Uterus (tissue), 4 donors: Measurements from ENCODE around the gene EPX. TPM values are rescaled to one million over a fixed set of nuclear protein-coding genes. Genes with fewer than 3 reads are reported as not detected.

Source experiments
- DNase-seq, 2 donors: peaks; one replicate each; pipeline ENCODE4 v3.0.0-alpha.2; 2019 to 2020
- H3K27ac ChIP-seq, 2 donors: fragments of 200-600 bp; sonication (generic); 1 replicate in 1 of 2; 2 replicates in 1 of 2; pipeline ENCODE4 v1.5.1; 2016 to 2018
- H3K27me3 ChIP-seq, 2 donors: fragments of 200-600 bp; sonication (generic); one replicate each; pipeline ENCODE4 v1.5.1; 2018 to 2019; ENCODE audit warnings: control low read depth in 1 of 2
- H3K36me3 ChIP-seq, 2 donors: fragments of 200-600 bp; sonication (generic); one replicate each; pipeline ENCODE4 v1.5.1; 2019; ENCODE audit warnings: control low read depth in 1 of 2
- H3K4me1 ChIP-seq, 2 donors: fragments of 200-600 bp; sonication (generic); one replicate each; pipeline ENCODE4 v1.5.1; 2018 to 2019; ENCODE audit warnings: control low read depth in 1 of 2
- H3K4me3 ChIP-seq, 2 donors: fragments of 200-600 bp; sonication (generic); 1 replicate in 1 of 2; 2 replicates in 1 of 2; pipeline ENCODE4 v1.5.1; 2018 to 2019; ENCODE audit warnings: mild to moderate bottlenecking in 1 of 2
- H3K9me3 ChIP-seq, 2 donors: fragments of 200-600 bp; sonication (generic); one replicate each; pipeline ENCODE4 v1.5.1; 2019; ENCODE audit warnings: control low read depth in 1 of 2
- POLR2A ChIP-seq, 2 donors: fragments of 450-650 bp; IDR thresholded peaks; one replicate each; pipeline ENCODE4 v1.6.1; 2016; ENCODE audit warnings: antibody characterized with exemption in 2 of 2, mild to moderate bottlenecking in 1 of 2, moderate library complexity in 1 of 2
- intact Hi-C: fragments of 100-400 bp; cut with DNase I; formaldehyde crosslinking; loops from one replicate; pipeline ENCODE4 v1.15.1; 2023; ENCODE audit warnings: low total_unique reads
- total RNA-seq, 4 donors: library from RNA; depleted of rRNA in 3 of 4; stranded (reverse); fragments of >200 nt in 3 of 4; gene quantifications; one replicate each; pipeline versions ENCODE4 v1.1.0 to v1.2.4, GENCODE V29; 2014 to 2023
- TF ChIP-seq, protein P1 (sequence below), 4 experiments: fragments of 200-600 bp in 2 of 4; fragments of 450-650 bp in 2 of 4; sonication (generic) in 2 of 4; IDR thresholded peaks; one replicate each; pipeline ENCODE4 v1.5.1; 2016 to 2019; ENCODE audit warnings: antibody characterized with exemption in 4 of 4, mild to moderate bottlenecking in 2 of 4, moderate library complexity in 1 of 4
- donor health status: DM: yes; HTN: yes; CAD: no.

The EPX gene
- total RNA-seq, 4 donors from 2014 or later, result not detected

- Histone ChIP-seq H3K36me3 (no peaks in the 10 kb centered on the region), H3K4me1 (no peaks in the 10 kb centered on the region), H3K4me3 (no peak overlapping the region), H3K27ac (no peak overlapping the region), H3K9me3 (no peaks in the 10 kb centered on the region), H3K27me3 (no peaks in the 10 kb centered on the region)
- intact Hi-C loops, result no loop called here
- no peak for DNase-seq
- TF ChIP-seq POLR2A (IDR thresholded peaks at IDR 0.05), result no peak
- TF ChIP-seq, protein P1, sequence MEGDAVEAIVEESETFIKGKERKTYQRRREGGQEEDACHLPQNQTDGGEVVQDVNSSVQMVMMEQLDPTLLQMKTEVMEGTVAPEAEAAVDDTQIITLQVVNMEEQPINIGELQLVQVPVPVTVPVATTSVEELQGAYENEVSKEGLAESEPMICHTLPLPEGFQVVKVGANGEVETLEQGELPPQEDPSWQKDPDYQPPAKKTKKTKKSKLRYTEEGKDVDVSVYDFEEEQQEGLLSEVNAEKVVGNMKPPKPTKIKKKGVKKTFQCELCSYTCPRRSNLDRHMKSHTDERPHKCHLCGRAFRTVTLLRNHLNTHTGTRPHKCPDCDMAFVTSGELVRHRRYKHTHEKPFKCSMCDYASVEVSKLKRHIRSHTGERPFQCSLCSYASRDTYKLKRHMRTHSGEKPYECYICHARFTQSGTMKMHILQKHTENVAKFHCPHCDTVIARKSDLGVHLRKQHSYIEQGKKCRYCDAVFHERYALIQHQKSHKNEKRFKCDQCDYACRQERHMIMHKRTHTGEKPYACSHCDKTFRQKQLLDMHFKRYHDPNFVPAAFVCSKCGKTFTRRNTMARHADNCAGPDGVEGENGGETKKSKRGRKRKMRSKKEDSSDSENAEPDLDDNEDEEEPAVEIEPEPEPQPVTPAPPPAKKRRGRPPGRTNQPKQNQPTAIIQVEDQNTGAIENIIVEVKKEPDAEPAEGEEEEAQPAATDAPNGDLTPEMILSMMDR (IDR thresholded peaks at IDR 0.05), result no peak
These were observed 42.1 kb upstream of the EPX start for GRCh38 chr17:58150394-58150793.

- no peak overlapping the region for H3K27ac ChIP-seq
- no peak for TF ChIP-seq POLR2A (IDR thresholded peaks at IDR 0.05)
- TF ChIP-seq, protein P1 (IDR thresholded peaks at IDR 0.05), result no peak
- H3K36me3 ChIP-seq, result no peaks in the 10 kb centered on the region
- H3K27me3 ChIP-seq, result no peaks in the 10 kb centered on the region
- no peak overlapping the region for H3K4me3 ChIP-seq
- intact Hi-C loops, result no loop called here
- no peaks in the 10 kb centered on the region for H3K4me1 ChIP-seq
- H3K9me3 ChIP-seq, result no peaks in the 10 kb centered on the region
- no peak for DNase-seq
These were observed 39.5 kb upstream of the EPX start for GRCh38 chr17:58153046-58153445.

GRCh38 chr17:58153671-58154070 is 38.9 kb upstream of the EPX start:
- H3K27ac ChIP-seq, result no peak overlapping the region
- H3K27me3 ChIP-seq, result no peaks in the 10 kb centered on the region
- H3K4me1 ChIP-seq, result no peaks in the 10 kb centered on the region
- DNase-seq, result no peak
- TF ChIP-seq, protein P1 (IDR thresholded peaks at IDR 0.05), result no peak
- TF ChIP-seq POLR2A (IDR thresholded peaks at IDR 0.05), result no peak
- H3K36me3 ChIP-seq, result no peaks in the 10 kb centered on the region
- H3K4me3 ChIP-seq, result no peak overlapping the region
- intact Hi-C loops, result no loop called here
- H3K9me3 ChIP-seq, result no peaks in the 10 kb centered on the region

- Histone ChIP-seq H3K9me3 (no peaks in the 10 kb centered on the region), H3K4me3 (peak overlapping the region in 1 of 2 donors; percentile 17), H3K36me3 (no peaks in the 10 kb centered on the region), H3K27ac (no peak overlapping the region), H3K27me3 (no peaks in the 10 kb centered on the region), H3K4me1 (no peaks in the 10 kb centered on the region)
- TF ChIP-seq, protein P1 (IDR thresholded peaks at IDR 0.05), result no peak
- TF ChIP-seq POLR2A (IDR thresholded peaks at IDR 0.05), result no peak
- DNase-seq, result no peak
- intact Hi-C loops, result no loop called here
These were observed 35.4 kb upstream of the EPX start for GRCh38 chr17:58156839-58157803.

GRCh38 chr17:58158181-58158580 is 34.3 kb upstream of the EPX start:
- Histone ChIP-seq H3K27ac (no peak overlapping the region), H3K36me3 (no peaks in the 10 kb centered on the region), H3K9me3 (no peaks in the 10 kb centered on the region), H3K4me1 (no peaks in the 10 kb centered on the region), H3K27me3 (no peaks in the 10 kb centered on the region), H3K4me3 (no peak overlapping the region)
- intact Hi-C loops, result no loop called here
- DNase-seq, result no peak
- no peak for TF ChIP-seq POLR2A (IDR thresholded peaks at IDR 0.05)
- TF ChIP-seq, protein P1 (IDR thresholded peaks at IDR 0.05), result no peak
